ENCODE results near the gene C2CD2.

Gene C2CD2

DNA sequence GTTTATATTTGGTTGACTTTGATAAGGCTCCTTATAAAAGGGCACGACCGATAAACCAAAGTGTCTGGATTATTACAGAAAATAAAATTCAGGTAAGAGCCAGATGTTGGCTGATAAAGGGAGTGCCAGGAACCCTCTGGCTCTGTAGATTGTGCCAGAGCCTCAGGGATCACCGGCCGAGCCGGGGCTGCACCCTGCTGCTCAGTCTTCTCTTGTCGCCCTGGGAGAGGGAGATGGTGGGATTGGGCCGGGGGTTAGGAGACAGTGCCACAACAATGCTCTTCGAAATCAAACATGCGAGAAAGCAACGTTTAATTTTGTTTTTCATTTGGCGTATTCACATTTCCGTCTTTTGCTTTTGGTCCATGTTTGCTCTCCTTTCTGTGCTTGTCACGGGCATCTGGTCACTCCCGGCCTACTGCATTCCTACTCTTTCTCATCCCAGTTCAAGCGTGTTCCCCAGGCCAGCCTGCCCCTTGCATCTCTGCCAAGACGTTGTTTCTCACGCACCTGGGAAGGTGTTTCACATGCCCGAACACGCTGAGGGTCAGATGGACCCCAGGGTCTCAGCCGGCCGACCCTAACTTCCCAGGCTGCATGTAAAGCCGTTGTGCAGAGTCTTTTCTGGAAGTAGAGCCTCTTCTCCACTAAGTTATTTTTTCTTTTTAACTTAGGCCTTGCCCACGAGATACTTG, 18.8 kb upstream of the C2CD2 start:
- H3K4me3 ChIP-seq (replicated peaks; ENCODE audit: insufficient read depth, low read length) = no peak overlapping the region
- H3K27ac ChIP-seq (replicated peaks) = no peak overlapping the region
- no peak for DNase-seq (ENCODE audit: low read depth in 1 of 2, low spot score in 1 of 2)
- TF ChIP-seq, protein P1, sequence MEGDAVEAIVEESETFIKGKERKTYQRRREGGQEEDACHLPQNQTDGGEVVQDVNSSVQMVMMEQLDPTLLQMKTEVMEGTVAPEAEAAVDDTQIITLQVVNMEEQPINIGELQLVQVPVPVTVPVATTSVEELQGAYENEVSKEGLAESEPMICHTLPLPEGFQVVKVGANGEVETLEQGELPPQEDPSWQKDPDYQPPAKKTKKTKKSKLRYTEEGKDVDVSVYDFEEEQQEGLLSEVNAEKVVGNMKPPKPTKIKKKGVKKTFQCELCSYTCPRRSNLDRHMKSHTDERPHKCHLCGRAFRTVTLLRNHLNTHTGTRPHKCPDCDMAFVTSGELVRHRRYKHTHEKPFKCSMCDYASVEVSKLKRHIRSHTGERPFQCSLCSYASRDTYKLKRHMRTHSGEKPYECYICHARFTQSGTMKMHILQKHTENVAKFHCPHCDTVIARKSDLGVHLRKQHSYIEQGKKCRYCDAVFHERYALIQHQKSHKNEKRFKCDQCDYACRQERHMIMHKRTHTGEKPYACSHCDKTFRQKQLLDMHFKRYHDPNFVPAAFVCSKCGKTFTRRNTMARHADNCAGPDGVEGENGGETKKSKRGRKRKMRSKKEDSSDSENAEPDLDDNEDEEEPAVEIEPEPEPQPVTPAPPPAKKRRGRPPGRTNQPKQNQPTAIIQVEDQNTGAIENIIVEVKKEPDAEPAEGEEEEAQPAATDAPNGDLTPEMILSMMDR (IDR thresholded peaks at IDR 0.05; ENCODE audit: insufficient read depth, low read length) = no peak
- TF ChIP-seq POLR2AphosphoS5 (IDR thresholded peaks at IDR 0.05; ENCODE audit: low read depth) (no peak), SPI1 (IDR thresholded peaks at IDR 0.05; ENCODE audit: borderline replicate concordance, low read depth) (no peak), GABPA (IDR thresholded peaks at IDR 0.05; ENCODE audit: low read depth) (no peak)
- TF ChIP-seq, protein P2, sequence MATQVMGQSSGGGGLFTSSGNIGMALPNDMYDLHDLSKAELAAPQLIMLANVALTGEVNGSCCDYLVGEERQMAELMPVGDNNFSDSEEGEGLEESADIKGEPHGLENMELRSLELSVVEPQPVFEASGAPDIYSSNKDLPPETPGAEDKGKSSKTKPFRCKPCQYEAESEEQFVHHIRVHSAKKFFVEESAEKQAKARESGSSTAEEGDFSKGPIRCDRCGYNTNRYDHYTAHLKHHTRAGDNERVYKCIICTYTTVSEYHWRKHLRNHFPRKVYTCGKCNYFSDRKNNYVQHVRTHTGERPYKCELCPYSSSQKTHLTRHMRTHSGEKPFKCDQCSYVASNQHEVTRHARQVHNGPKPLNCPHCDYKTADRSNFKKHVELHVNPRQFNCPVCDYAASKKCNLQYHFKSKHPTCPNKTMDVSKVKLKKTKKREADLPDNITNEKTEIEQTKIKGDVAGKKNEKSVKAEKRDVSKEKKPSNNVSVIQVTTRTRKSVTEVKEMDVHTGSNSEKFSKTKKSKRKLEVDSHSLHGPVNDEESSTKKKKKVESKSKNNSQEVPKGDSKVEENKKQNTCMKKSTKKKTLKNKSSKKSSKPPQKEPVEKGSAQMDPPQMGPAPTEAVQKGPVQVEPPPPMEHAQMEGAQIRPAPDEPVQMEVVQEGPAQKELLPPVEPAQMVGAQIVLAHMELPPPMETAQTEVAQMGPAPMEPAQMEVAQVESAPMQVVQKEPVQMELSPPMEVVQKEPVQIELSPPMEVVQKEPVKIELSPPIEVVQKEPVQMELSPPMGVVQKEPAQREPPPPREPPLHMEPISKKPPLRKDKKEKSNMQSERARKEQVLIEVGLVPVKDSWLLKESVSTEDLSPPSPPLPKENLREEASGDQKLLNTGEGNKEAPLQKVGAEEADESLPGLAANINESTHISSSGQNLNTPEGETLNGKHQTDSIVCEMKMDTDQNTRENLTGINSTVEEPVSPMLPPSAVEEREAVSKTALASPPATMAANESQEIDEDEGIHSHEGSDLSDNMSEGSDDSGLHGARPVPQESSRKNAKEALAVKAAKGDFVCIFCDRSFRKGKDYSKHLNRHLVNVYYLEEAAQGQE (IDR thresholded peaks at IDR 0.05; ENCODE audit: insufficient replicate concordance, low read depth) = no peak
- no peaks in the 10 kb centered on the region for H3K27me3 ChIP-seq (ENCODE audit: insufficient read depth, poor library complexity, severe bottlenecking)

DNA sequence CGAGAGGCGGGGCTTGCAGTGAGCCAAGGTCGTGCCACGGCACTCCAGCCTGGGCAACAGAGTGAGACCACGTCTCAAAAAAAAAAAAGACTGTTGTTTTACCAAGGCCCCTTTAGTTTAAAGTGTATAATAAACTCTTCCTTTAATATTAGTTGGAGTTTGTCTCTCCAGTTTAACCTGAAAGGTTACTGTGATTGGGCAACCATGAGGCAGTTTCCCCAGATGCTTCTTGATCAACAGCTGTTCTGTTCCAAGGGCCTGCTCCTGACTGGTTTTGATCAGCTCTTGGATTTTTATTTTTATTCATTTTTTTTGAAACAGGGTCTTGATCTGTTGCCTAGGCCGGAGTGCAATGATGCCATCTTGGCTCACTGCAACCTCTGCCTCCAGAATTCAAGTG, 18.1 kb upstream of the C2CD2 start:
- DNase-seq (ENCODE audit: low read depth in 1 of 2, low spot score in 1 of 2) = no peak
- no peak overlapping the region for H3K27ac ChIP-seq (replicated peaks)
- TF ChIP-seq, protein P1 (IDR thresholded peaks at IDR 0.05; ENCODE audit: insufficient read depth, low read length) = no peak
- TF ChIP-seq, protein P2 (IDR thresholded peaks at IDR 0.05; ENCODE audit: insufficient replicate concordance, low read depth) = no peak
- no peak for TF ChIP-seq POLR2AphosphoS5 (IDR thresholded peaks at IDR 0.05; ENCODE audit: low read depth)
- no peak for TF ChIP-seq GABPA (IDR thresholded peaks at IDR 0.05; ENCODE audit: low read depth)
- no peak for TF ChIP-seq SPI1 (IDR thresholded peaks at IDR 0.05; ENCODE audit: borderline replicate concordance, low read depth)
- H3K4me3 ChIP-seq (replicated peaks; ENCODE audit: insufficient read depth, low read length) = no peak overlapping the region
- H3K27me3 ChIP-seq (ENCODE audit: insufficient read depth, poor library complexity, severe bottlenecking) = no peaks in the 10 kb centered on the region

DNA sequence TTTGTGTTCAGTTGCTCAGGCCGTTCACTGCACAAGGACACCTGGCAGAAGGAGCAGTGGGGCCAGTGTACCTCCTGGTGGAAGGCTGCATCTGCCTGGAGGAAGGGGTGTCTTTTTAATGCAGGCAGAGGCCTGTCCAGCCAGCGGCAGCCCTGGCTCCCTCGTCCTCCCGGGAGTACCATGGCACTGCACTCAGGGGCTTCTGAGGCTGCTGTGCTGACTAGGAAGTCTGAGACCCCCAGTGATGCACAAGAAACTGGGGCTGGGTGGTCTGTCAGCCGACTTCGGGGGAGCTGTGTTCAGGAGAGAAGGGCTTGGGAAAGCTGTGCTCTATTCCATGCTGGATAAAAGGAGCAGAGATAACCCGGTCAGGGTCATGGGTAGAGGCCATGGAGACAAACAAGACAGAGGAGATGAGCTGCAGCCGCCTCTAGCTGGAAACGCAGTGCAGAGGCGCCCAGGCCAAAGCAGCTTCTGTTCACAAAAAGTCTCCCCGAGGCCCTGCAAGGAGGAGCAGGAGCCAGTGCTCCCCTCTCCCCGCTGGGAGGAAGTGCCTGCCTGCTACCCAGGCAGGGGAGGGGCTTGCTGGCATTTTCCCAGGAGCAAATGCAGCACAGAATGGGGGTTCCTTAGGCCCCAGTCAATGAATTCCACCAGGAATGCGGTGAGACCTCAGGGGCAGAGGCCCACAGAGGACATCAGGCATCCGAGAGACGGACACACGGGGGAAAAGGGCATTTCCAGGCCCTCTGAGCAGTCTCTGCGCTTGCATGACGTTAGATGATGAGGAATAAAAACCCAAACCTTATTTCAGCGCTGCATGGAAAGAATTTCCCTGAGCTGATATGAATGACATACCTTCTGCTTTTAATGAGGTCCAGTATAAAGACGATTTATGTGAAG, 17.2 kb upstream of the C2CD2 start:
- TF ChIP-seq, protein P2 (IDR thresholded peaks at IDR 0.05; ENCODE audit: insufficient replicate concordance, low read depth) = no peak
- TF ChIP-seq POLR2AphosphoS5 (IDR thresholded peaks at IDR 0.05; ENCODE audit: low read depth) (no peak), GABPA (IDR thresholded peaks at IDR 0.05; ENCODE audit: low read depth) (no peak), SPI1 (IDR thresholded peaks at IDR 0.05; ENCODE audit: borderline replicate concordance, low read depth) (no peak)
- TF ChIP-seq, protein P1 (IDR thresholded peaks at IDR 0.05; ENCODE audit: insufficient read depth, low read length) = no peak
- no peak overlapping the region for H3K27ac ChIP-seq (replicated peaks)
- no peak for DNase-seq (ENCODE audit: low read depth in 1 of 2, low spot score in 1 of 2)
- no peaks in the 10 kb centered on the region for H3K27me3 ChIP-seq (ENCODE audit: insufficient read depth, poor library complexity, severe bottlenecking)
- no peak overlapping the region for H3K4me3 ChIP-seq (replicated peaks; ENCODE audit: insufficient read depth, low read length)
